ENCODE measurements around the gene ABHD17A.

- TF ChIP-seq CTCF (IDR thresholded peaks at IDR 0.05) (no peak), POLR2A (IDR thresholded peaks at IDR 0.05) (no peak)
These were observed 27.6 kb upstream of the ABHD17A start for GRCh38 chr19:1912760-1913505.
